Tibial nerve (tissue), 4 donors: ENCODE measurements around the gene TRAF3IP3. TPM values are rescaled to one million over a fixed set of nuclear protein-coding genes. Genes with fewer than 3 reads are reported as not detected.

Source experiments
- DNase-seq, 2 donors: peaks; one replicate each; pipeline ENCODE4 v3.0.0-alpha.2; 2019; ENCODE audit warnings: low spot score in 2 of 2
- H3K27ac ChIP-seq, 4 donors: fragments of 200-600 bp; sonication (generic) in 3 of 4; one replicate each; pipeline ENCODE4 v1.5.1; 2017 to 2019; ENCODE audit warnings: mild to moderate bottlenecking in 1 of 4
- H3K27me3 ChIP-seq, 2 donors: fragments of 200-600 bp; sonication (generic) in 1 of 2; one replicate each; pipeline versions ENCODE4 v1.5.1 to v1.6.0; 2017 to 2019
- H3K36me3 ChIP-seq, 3 donors: fragments of 200-600 bp; sonication (generic); one replicate each; pipeline ENCODE4 v1.5.1; 2018 to 2019
- H3K4me1 ChIP-seq, 4 donors: fragments of 200-600 bp; sonication (generic) in 3 of 4; one replicate each; pipeline ENCODE4 v1.5.1; 2017 to 2019
- H3K4me3 ChIP-seq, 4 donors: fragments of 200-600 bp; sonication (generic) in 3 of 4; one replicate each; pipeline ENCODE4 v1.5.1; 2017 to 2019; ENCODE audit warnings: mild to moderate bottlenecking in 1 of 4, moderate library complexity in 1 of 4
- H3K9me3 ChIP-seq, 4 donors: fragments of 200-600 bp; sonication (generic) in 3 of 4; one replicate each; pipeline ENCODE4 v1.5.1; 2017 to 2019
- CTCF ChIP-seq, 5 experiments: fragments of 200-600 bp in 3 of 5; fragments of 450-650 bp in 2 of 5; sonication (generic) in 3 of 5; IDR thresholded peaks; one replicate each; pipeline ENCODE4 v1.5.1; 2016 to 2019; ENCODE audit warnings: antibody characterized with exemption in 5 of 5, mild to moderate bottlenecking in 3 of 5, moderate library complexity in 2 of 5
- EP300 ChIP-seq, 2 donors: sonication (generic); formaldehyde crosslinking; IDR thresholded peaks; one replicate each; pipeline ENCODE4 v1.6.1; 2017; ENCODE audit warnings: antibody characterized with exemption in 2 of 2, mild to moderate bottlenecking in 1 of 2
- POLR2A ChIP-seq, 2 donors: fragments of 450-650 bp; IDR thresholded peaks; one replicate each; pipeline ENCODE4 v1.6.1; 2017; ENCODE audit warnings: antibody characterized with exemption in 2 of 2, mild to moderate bottlenecking in 2 of 2, moderate library complexity in 2 of 2
- WGBS, 2 donors: methylation state at CpG; one replicate each; pipeline ENCODE4 v1.1.5; 2018; 5-methylcytosine and 5-hydroxymethylcytosine counted together
- total RNA-seq, 4 donors: library from RNA; depleted of rRNA; stranded (reverse); fragments of >200 nt; gene quantifications; one replicate each; pipeline ENCODE4 v1.1.0, GENCODE V29; 2016

Gene TRAF3IP3
- total RNA-seq, 4 donors from 2014 or later = 0.87 to 8.0 (median 2.3) TPM

- TF ChIP-seq EP300 (IDR thresholded peaks at IDR 0.05) (no peak), CTCF (IDR thresholded peaks at IDR 0.05) (no peak), POLR2A (IDR thresholded peaks at IDR 0.05) (no peak)
- Histone ChIP-seq H3K4me1 (peaks cover 0 to 12% (median 0%) of the 10 kb centered on the region in 4 donors), H3K9me3 (peaks cover 0 to 6% (median 0%) of the 10 kb centered on the region in 4 donors), H3K27me3 (peaks cover 0 to 8% of the 10 kb centered on the region in 2 donors), H3K27ac (no peak overlapping the region), H3K36me3 (no peaks in the 10 kb centered on the region), H3K4me3 (no peak overlapping the region)
- DNase-seq = no peak
- 79 to 83% methylated on average over 9 of the region's 9 CpGs for WGBS, 2 donors
Observed at GRCh38 chr1:209797978-209798639, 42.3 kb downstream of the TRAF3IP3 start.

GRCh38 chr1:209800984-209801834 lies 45.4 kb downstream of the TRAF3IP3 start:
- DNase-seq = peak; percentile 55 to 64
- Histone ChIP-seq H3K27ac (peak overlapping the region in 2 of 4 donors; percentile 63 to 78), H3K4me1 (peaks cover 0 to 17% (median 3%) of the 10 kb centered on the region in 4 donors), H3K9me3 (no peaks in the 10 kb centered on the region), H3K36me3 (no peaks in the 10 kb centered on the region), H3K4me3 (no peak overlapping the region), H3K27me3 (no peaks in the 10 kb centered on the region)
- 54 to 60% methylated on average over 5 of the region's 5 CpGs for WGBS, 2 donors
- TF ChIP-seq CTCF (IDR thresholded peaks at IDR 0.05) = no peak
- TF ChIP-seq EP300 (IDR thresholded peaks at IDR 0.05) = no peak

- Histone ChIP-seq H3K9me3 (no peaks in the 10 kb centered on the region), H3K27me3 (no peaks in the 10 kb centered on the region), H3K27ac (peak overlapping the region in 2 of 4 donors; percentile 63 to 78), H3K4me1 (peaks cover 0 to 20% (median 3%) of the 10 kb centered on the region in 4 donors), H3K4me3 (no peak overlapping the region), H3K36me3 (no peaks in the 10 kb centered on the region)
- DNase-seq = no peak
- WGBS, 2 donors = 80 to 83% methylated on average over 4 of the region's 4 CpGs
- TF ChIP-seq POLR2A (IDR thresholded peaks at IDR 0.05) (no peak), CTCF (IDR thresholded peaks at IDR 0.05) (no peak), EP300 (IDR thresholded peaks at IDR 0.05) (no peak)
Observed at GRCh38 chr1:209802117-209802779, 46.4 kb downstream of the TRAF3IP3 start.

- Histone ChIP-seq H3K36me3 (no peaks in the 10 kb centered on the region), H3K9me3 (no peaks in the 10 kb centered on the region), H3K4me3 (no peak overlapping the region), H3K27me3 (no peaks in the 10 kb centered on the region), H3K27ac (no peak overlapping the region), H3K4me1 (peaks cover 0 to 20% (median 3%) of the 10 kb centered on the region in 4 donors)
- TF ChIP-seq CTCF (IDR thresholded peaks at IDR 0.05) = no peak
- no peak for TF ChIP-seq POLR2A (IDR thresholded peaks at IDR 0.05)
- no peak for TF ChIP-seq EP300 (IDR thresholded peaks at IDR 0.05)
- no peak for DNase-seq
- WGBS, 2 donors = 89 to 96% methylated on average over 4 of the region's 4 CpGs
Observed at GRCh38 chr1:209802780-209803152, 46.9 kb downstream of the TRAF3IP3 start.
